ENCODE data around the gene NUP85.

GRCh38 chr17:75267411-75268232, 62.1 kb downstream of the NUP85 start:
- TF ChIP-seq SUZ12 (IDR thresholded peaks at IDR 0.05; ENCODE audit: extremely low read depth, insufficient read depth, insufficient read length), result no peak
- no peak for TF ChIP-seq ZNF274 (IDR thresholded peaks at IDR 0.05; ENCODE audit: low read depth, low read length)
- TF ChIP-seq YY1 (IDR thresholded peaks at IDR 0.05; ENCODE audit: insufficient read depth, insufficient read length), result no peak
